SHP77 (cell line): Measurements from ENCODE around the gene FANCE.
"Not testable (repeated sequence)": the region's sequence is repeated elsewhere in the genome, so short reads cannot be mapped to it uniquely, and the experiment has no call there.

Source experiments
- DNase-seq, 2 experiments: peaks; one replicate each; lab custom pipeline; 2025; lab: John Stamatoyannopoulos, UW

FANCE gene

GRCh38 chr6:35432291-35432690 is 19.8 kb upstream of the FANCE start:
- DNase-seq, result no peak

DNA sequence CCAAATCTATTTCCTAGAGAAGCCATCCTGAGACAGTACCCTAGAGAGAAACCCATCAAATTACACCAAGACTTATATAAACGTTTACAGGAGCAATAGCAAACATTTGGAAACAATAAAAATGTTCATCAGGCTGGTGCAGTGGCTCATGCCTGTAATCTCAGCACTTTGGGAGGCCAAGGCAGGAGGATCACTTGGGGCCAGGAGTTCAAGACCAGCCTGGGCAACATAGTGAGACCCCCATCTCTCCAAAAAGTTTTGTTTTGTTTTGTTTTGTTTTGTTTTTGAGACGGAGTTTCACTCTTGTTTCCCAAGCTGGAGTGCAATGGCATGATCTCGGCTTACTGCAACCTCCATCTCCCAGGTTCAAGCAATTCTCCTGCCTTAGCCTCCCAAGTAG is 19.4 kb upstream of the FANCE start:
- DNase-seq, result not testable (repeated sequence)

DNA sequence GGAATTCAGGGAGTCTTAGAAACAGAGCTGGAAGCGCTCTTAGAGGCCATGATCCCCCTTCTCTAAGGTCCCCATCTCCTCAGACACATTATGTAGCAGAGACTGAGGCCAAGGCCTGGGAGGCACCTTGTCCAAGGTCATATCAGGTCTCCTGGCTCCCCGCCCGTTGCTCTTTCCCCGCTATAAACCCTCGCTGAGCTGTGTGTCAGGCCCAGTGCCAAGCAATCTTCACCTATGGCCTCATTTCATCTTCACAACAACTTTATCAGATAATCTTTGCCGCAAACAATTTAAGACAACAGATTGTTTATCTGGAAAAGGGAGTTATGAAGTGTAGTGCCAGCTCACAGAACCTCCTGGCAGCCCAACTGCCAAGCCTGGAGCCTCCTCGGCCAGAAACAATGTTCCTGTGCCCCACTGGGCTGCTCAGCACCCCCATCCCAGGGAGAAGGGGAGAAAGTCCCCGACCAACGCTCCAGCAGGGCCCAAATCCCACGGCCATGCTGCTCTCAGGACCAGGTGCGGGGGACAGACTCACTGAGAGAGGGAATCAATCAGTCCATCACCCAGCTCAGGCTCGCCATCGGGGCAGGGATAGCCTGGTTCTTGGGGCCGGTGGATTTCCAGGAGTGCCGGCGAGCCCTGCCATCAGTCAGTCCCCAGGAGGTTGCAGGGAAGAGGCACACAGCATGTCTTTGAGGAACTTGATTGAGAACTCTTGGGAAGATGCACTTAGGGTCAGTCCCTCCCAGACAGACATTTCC is 16.9 kb upstream of the FANCE start:
- DNase-seq, result no peak

GRCh38 chr6:35436071-35436857 is 15.9 kb upstream of the FANCE start:
- no peak for DNase-seq

DNA sequence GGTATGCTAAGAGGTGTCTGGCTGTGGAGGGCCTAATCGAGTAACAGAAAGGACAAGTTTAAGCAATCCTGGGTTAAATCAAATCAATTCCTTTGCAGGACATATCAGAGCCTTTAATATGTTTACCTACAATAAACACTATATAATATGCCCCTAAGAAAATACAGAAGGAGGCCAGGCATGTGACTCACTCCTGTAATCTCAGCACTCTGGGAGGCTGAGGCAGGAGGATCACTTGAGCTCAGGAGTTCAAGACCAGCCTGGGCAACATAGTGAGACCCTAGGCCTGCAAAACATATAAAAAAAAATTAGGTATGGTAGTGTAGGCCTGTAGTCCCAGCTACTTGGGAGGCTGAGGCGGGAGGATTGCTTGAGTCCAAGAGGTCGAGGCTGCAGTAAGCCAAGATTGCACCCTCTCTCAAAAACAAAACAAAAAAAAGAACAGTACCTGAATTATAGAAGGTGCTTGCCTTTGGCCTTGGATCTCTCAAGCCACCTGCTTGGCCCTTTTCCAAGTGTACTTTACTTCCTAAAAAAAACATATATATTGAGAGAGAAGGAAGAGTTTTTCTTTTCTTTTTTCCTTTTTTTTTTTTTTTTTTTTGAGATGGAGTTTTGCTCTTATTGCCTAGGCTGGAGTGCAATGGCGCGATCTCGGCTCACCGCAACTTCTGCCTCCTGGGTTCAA is 13.6 kb upstream of the FANCE start:
- DNase-seq, result not testable (repeated sequence)

DNA sequence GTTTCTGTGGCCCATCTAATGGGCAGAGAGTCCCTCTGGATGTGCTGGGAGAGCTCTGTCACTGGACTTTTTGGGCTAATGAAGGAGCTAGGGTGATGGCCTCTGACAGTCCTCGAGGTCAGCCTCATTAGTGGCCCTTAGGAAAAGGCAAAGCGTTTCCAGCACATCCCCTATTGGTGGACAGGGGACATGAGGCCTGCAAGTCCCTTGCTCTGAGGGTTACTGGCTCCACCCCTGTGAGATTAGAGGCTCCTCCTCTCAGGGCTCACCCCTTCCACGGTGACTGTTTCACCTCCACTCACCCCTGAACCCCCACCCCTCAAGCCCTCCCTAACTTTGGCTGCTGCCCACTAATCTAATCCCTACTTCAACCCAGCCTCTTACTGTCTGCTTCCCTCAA is 12.8 kb upstream of the FANCE start:
- DNase-seq, result no peak

DNA sequence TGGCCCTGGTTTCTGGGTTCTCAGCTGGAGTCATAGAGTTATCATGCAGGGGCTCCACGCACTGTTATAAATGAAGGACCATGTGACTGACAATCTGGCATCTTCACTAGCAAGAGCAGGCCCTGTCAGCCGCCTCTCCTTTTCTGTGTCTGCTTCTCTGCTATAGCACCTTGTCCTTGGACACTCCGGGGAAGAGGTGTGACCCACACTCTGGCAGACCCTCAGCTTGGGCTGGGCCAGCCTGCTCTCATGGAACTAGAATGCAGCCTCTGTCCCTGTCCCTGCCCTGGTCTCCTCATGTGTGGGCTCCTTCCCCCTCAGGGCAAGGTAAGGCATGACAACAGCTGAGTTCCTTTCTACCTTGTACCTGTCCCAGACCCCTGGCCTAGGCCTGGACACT is 10.9 kb upstream of the FANCE start:
- DNase-seq, result no peak

DNA sequence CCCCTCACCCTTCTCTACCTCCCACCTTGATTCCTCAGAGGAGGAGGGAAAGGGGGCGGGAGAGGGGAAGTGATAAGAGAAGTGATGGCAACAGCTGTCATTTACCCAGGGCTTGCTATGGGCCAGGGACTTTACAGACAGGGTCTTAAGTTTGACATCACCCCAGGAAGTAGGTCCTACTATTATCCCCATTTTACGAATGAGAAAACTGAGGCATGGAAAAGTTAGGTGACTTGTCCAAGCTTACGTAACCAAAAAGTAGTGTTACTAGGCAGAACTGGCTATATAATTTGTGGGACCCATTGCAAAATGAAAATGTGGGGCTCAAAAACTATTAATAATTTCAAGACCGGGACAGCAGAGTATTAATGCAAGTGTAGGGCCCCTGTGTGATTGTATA is 10.5 kb upstream of the FANCE start:
- DNase-seq, result no peak

DNA sequence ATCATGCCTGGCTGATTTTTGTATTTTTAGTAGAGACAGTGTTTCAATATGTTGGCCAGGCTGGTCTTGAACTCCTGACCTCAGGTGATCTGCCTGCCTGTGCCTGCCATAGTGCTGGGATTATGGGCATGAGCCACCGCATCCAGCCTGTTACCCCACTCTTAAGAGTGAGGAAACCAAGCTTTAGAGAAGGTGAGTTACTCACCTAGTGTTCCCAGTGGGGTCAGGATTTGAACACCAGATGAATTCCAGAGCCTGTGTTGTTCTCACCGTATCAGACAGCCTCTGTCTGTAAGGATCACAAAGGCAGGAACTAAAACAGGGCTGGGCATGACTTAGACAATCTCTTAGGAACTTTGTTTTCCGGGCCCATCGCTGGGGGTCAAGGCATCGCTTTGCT is 9.4 kb upstream of the FANCE start:
- no peak for DNase-seq

DNA sequence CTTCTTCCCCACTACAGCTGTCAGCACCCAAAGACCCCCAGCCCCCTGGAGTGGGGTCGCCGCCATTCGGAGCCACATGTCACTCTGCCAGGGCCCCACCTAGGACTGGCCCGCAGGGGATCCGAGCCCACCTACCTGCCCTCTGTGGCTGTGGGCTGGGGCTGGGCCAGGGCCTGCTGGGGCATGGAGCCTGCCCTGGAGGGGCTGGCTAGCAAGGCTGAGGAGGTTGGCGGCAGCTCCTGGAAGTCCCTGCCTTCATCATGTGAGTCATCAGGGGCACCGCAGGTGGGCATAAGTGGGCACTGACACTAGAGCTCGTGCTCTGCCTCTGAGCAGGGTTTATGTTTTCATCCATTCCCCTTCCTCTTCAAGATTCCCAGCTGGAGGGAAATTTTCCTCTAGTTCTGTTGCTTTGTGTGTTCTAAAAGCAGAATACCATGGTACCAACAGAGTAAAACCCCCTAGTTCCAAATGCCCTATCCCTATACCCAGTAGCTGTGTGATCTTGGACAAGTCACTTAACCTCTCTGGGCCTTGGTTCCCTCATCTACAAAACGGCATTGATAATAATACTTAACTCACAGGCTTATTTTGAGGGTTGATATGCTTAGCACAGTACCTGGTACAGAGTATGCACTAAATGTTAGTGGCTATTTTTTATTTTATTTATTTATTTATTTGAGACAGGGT is 8.7 kb upstream of the FANCE start:
- DNase-seq, result no peak

- no peak for DNase-seq
Observed at GRCh38 chr6:35445691-35446090, 6.4 kb upstream of the FANCE start.

DNA sequence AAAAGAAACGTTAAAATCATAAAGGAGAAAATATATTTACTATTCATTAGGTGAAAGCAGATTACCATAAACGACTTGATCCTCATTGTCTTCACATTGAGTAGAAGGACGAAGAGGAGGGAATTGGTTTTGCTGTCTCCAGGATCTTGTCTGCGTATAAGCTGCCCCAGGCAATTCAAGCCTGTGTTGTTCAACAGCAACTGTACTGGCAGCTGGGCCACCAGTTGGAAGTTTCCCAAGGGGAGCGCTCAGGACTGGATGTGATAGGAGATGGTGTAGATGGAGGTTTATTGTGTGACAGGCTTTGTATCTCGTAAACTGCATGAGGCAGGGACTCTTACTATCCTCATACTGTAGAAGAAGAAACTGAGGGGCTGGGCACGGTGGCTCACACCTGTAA is 3.9 kb upstream of the FANCE start:
- DNase-seq, result no peak

- DNase-seq, result peak; percentile 56 to 67
Observed at GRCh38 chr6:35449287-35449881, 2.8 kb upstream of the FANCE start.

GRCh38 chr6:35451354-35452182 is 570 bp upstream of the FANCE start:
- no peak for DNase-seq

DNA sequence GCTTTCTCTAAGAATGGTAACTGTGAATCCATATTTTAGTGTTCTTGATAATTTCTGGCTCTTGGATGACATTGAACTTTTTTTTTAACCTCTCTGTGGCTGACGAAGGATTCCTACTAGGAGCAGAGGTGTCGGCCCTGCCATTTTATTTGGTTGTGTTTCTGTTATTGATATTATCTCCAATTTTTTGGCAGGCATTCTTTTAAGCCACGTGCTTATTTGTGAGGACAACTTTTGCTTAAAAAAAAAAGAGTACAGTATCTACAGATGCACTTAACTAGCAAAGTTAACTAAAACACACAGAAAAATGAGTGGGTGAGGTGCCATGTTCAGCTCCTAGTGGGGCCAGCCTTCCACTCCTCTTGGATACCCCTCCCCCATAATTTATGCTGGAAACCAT is 1.1 kb downstream of the FANCE start:
- no peak for DNase-seq

DNA sequence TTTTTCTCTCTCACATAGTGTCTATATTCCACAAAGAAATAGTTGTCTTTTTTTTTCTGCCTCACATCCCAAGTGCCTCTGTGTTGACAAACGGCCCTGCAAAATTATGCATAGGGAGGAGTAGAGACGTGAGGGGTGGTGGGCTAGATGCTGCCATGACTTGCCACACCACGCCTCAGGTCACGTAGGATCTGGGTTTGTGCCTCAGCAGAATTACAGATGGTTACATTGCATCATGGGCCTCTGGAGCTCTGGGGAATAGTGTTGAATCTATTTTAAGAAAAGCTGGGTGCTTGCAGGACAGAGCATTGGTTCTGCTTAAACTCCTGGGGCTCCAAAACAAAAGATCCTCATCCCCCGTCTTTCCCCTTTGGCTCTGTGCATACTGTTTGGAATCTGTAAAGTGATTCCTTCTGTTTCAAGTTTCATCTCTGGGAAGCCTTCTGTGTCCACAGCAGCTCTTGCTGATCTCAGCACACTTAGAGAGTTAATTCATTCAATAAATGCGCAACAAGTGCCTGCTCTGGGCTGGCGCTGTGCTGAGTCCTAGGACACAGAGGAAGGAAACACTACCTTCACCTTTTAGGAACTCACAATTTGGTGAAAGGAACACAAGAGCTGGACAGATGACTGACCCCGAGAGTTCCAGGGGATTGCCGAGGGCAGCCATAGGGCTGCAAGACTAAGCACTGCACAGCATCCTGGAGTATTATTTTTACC is 2.4 kb downstream of the FANCE start:
- DNase-seq, result no peak

- no peak for DNase-seq
Observed at GRCh38 chr6:35457907-35458306, 5.8 kb downstream of the FANCE start.

DNA sequence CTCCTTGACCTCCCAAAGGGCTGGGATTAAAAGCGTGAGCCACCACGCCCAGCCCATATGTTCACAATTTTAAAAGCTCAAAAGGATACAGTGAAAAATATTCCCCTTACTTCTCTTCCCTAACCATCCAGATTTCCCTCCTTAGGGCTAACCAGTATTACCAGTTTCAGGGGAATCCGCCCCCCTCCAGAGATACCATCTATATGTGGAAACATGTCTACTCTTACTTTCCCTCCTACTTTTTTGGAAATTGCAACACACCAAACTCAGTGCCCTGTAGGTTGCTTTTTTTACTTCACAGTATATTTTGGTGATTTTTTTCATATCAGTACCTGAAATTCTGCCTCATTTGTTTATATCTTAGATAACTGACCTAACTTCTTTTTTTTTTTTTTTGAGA is 9.1 kb downstream of the FANCE start:
- DNase-seq, result no peak

GRCh38 chr6:35463292-35463691 is 11.2 kb downstream of the FANCE start:
- DNase-seq, result no peak

- DNase-seq, result no peak
Observed at GRCh38 chr6:35465646-35466045, 13.5 kb downstream of the FANCE start.
